ENCODE results near the gene SLC44A2. TPM values are rescaled to one million over a fixed set of nuclear protein-coding genes. Genes with fewer than 3 reads are reported as not detected.
A peak's percentile ranks its signal among the peaks of the same experiment; 100 is the strongest.

SLC44A2 gene
- total RNA-seq (100 to 1,000 TPM; 186 to 200 TPM), total RNA-seq (119 to 122 reads per million in 2 donors)

DNA sequence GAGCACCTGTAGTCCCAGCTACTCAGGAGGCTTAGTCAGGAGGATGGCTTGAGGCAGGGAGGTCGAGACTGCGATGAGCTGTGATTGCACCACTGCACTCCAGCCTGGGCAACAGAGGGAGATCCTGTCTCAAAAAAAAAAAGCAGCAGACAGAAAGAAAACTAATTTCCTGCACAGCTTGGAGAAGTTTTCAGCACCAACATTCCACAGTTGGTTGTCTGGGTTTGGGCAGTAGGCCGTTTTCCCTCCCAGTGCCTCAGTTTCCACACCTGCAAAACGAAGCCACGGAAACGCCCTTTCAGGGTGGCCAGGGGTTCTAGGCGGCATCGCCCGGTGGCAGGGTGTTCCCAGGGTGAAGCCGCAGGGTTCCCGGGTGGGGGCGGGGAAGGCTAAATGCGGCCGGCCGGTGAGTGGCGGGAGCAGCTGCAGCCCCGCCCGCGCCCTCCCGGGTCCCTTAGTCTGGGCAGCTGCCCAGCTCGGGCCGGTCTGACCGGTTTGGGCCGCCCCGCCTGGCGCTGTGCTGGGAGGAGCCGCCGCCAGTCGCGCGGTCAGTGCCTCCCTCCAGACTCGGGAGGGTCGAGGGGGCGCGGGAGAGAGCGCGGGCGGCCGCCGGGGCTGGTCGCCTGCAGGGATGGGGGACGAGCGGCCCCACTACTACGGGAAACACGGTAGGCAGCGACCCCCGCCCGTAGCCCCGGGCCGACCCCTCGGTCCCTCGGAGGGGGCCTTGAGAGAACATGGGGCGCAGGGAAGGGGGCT, at the start of gene SLC44A2:
Gene SLC44A2, plus strand, starts transcription at position 551 of the 759 bp plus-strand sequence. Its CDS starts 81 bp downstream, at position 632.
- peak within 1 kb of the TSS; percentile 89 for H3K27ac Mint-ChIP-seq
- H3K4me1 Mint-ChIP-seq, result peaks cover 41% of the 10 kb centered on the region
- DNase-seq (no peak), ATAC-seq (no peak)
- no peaks in the 10 kb centered on the region for H3K9me3 ChIP-seq (ENCODE audit: control insufficient read depth, low read length, poor library complexity, severe bottlenecking)
- peak within 1 kb of the TSS; percentile 67 for H3K4me3 Mint-ChIP-seq
- peaks cover 2% of the 10 kb centered on the region for H3K36me3 Mint-ChIP-seq (ENCODE audit: low read depth)
- H3K27me3 Mint-ChIP-seq, result no peaks in the 10 kb centered on the region

DNA sequence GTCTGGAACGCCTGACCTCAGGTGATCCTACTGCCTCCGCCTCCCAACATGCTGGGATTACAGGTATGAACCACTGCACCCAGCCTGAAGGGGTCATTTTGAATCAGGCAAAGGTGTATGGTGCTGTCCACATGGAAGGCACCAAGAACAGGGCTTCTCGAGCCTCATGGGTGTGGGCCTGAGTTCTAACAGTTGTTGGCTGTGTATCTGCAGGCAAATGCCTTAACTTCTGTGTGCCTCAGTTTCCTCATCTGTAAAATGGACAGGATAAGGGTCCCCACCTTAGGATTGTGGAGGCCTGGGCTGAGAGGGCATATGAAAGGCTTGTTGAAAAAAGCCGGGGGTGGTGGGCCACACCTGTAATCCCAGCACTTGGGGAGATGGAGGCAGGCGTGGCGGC, 47.4 kb upstream of the SLC44A2 start:
- Mint-ChIP-seq H3K27ac (no peak overlapping the region), H3K4me3 (no peak overlapping the region), H3K36me3 (ENCODE audit: low read depth) (no peaks in the 10 kb centered on the region), H3K4me1 (peaks cover 4% of the 10 kb centered on the region), H3K27me3 (no peaks in the 10 kb centered on the region)
- no peaks in the 10 kb centered on the region for H3K9me3 ChIP-seq (ENCODE audit: control insufficient read depth, low read length, poor library complexity, severe bottlenecking)
- ATAC-seq, result no peak
- no peak for DNase-seq

DNA sequence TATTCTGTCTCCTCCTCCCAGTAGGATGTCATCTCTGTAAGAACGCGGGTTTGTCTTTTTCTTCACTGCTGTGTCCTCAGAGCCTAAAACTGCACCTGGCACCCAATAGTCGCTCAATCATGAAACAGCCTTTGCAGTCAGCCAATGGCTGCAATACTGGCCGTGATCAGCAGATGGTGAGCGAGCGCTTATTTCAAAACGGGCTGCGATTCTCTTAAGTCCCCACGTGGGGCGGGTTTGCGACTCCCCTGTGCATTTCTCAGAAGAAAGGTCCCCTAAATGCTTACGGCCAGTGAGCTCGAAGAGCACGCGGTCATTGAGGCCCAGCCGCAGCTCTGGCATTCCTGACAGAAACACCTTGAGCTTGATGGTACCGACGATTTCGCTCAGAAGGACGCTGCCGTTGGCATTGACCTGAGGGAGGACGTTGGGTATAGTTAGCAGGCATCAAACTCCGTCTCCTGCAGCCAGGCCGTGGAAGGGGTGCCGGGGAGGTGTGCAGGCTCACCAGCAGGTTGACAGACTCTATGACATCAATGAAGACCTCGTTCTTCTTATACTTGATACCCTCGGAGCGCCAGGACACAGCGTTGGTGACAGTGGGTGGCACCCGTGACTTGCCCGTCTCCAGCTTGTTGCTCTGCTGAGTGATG, 44.2 kb upstream of the SLC44A2 start:
- Mint-ChIP-seq H3K27me3 (no peaks in the 10 kb centered on the region), H3K4me1 (peaks cover 15% of the 10 kb centered on the region), H3K27ac (peak overlapping the region; percentile 32), H3K4me3 (no peak overlapping the region), H3K36me3 (ENCODE audit: low read depth) (no peaks in the 10 kb centered on the region)
- DNase-seq, result peak; percentile 70 to 87 (median 74)
- ATAC-seq, result peak; percentile 99
- no peaks in the 10 kb centered on the region for H3K9me3 ChIP-seq (ENCODE audit: control insufficient read depth, low read length, poor library complexity, severe bottlenecking)

DNA sequence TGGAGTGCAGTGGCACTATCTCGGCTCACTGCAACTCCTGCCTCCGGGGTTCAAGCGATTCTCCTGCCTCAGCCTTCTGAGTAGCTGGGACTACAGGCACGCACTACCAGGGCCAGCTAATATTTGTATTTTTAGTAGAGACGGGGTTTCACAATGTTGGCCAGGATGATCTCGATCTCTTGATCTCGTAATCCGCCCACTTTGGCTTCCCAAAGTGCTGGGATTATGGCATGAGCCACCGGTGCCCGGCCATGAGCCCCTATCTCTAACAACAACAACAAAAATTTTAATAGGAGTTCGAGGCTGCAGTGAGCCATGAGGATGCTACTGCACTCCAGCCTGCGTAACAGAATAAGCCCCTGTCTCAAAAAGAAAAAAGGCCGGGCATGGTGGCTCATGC, 43.3 kb upstream of the SLC44A2 start:
- peaks cover 15% of the 10 kb centered on the region for H3K4me1 Mint-ChIP-seq
- H3K27ac Mint-ChIP-seq, result no peak overlapping the region
- no peaks in the 10 kb centered on the region for H3K27me3 Mint-ChIP-seq
- H3K4me3 Mint-ChIP-seq, result no peak overlapping the region
- ATAC-seq (no peak), DNase-seq (no peak)
- H3K36me3 Mint-ChIP-seq (ENCODE audit: low read depth), result no peaks in the 10 kb centered on the region
- H3K9me3 ChIP-seq (ENCODE audit: control insufficient read depth, low read length, poor library complexity, severe bottlenecking), result no peaks in the 10 kb centered on the region

DNA sequence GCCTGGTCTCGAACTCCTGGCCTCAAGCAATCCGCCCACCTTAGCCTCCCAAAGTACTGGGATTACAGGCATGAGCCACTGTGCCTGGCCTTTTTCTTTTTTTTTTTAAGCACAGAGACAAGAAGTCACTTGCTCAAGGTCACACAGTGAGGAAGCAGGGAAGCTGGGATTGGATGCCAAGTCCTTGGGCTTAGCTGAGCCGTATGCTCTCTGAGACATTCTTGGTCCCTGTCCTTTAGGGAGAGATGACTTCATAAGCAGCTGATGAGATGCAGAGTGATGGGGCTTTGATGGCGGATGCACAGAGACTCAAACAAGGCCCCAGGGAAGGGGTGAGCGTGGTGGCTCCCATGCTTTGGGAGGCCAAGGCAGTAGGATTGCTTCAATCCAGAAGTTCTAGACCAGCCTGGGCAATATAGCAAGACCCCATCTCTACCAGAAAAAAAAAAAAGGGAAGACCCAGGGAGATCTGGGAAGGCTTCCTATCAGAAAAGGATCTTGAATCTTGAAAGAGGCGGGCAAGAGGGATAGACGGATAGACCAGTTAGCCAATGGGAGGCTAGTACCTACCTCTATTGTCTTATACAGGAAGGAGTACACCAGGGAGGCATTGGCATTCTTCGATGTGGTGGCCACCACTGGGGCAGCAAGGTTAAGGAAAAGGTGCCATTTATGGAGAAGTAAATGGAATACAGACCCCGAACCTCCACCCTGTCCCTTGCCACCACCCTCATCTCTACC, 42.1 kb upstream of the SLC44A2 start:
- no peak for DNase-seq
- H3K4me3 Mint-ChIP-seq, result no peak overlapping the region
- no peaks in the 10 kb centered on the region for H3K27me3 Mint-ChIP-seq
- no peak for ATAC-seq
- no peak overlapping the region for H3K27ac Mint-ChIP-seq
- no peaks in the 10 kb centered on the region for H3K9me3 ChIP-seq (ENCODE audit: control insufficient read depth, low read length, poor library complexity, severe bottlenecking)
- H3K36me3 Mint-ChIP-seq (ENCODE audit: low read depth), result no peaks in the 10 kb centered on the region
- H3K4me1 Mint-ChIP-seq, result peaks cover 15% of the 10 kb centered on the region

DNA sequence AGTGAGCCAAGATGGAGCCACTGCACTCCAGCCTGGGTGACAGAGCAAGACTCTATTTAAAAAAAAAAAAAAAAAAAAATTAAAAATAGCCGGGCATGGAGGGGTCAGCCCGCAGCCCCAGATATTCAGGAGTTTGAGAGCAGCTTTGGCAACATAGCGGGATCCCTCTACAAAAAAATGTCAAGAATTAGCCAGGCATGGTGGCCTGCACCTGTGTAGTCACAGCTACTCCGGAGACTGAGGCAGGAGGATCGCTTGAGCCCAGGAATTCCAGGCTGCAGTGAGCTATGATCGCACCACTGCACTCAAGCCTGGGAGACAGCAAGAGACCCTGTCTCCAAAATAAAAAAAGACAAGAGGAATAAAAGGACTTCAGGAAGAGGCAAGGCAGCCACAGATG, 39.0 kb upstream of the SLC44A2 start:
- Mint-ChIP-seq H3K4me3 (no peak overlapping the region), H3K4me1 (peaks cover 11% of the 10 kb centered on the region), H3K36me3 (ENCODE audit: low read depth) (no peaks in the 10 kb centered on the region), H3K27ac (no peak overlapping the region), H3K27me3 (no peaks in the 10 kb centered on the region)
- ATAC-seq, result no peak
- H3K9me3 ChIP-seq (ENCODE audit: control insufficient read depth, low read length, poor library complexity, severe bottlenecking), result no peaks in the 10 kb centered on the region
- no peak for DNase-seq

DNA sequence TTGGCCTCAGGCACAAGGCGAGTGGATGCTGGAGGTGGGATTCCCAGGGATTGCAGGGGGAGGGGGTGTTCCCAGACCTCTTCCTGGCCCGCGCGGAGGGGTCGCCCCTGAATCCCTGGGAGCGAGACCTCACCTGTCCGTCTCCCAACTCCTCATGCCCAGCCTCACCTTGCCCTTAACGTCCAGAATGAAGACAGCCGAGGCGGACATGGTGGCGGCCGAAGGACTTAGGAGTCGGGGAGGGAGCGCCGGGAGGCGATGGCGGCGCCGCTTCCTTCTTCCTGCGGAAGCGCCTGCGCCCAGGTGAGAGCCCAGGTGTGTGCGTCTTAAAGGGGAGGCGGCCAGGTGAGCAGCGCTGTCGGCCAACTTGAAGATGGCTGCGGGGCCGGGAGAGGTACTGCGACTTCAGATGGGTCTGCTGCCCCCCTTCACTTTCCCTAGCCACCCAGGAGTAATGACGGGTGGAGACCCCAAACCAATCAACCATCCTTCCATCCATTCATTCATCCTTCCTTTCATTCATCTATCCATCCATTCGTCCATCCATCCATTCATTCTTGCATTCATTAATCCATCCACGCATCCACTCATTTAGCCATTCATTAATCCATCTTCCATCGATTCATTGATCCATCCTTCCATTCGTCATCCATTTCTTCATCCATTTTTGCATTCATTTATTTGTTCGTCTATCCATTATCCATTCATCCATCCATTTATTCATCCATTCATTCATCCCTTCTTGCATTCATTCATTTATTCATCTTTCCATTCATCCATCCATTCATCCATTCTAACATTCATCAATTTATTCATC, 38.1 kb upstream of the SLC44A2 start, which contains the start of gene AP1M2:
Gene AP1M2, minus strand, starts transcription at position 291 of the 817 bp plus-strand sequence. Its CDS starts 81 bp downstream, at position 210.
- Mint-ChIP-seq H3K4me3 (no peak within 1 kb of the TSS), H3K36me3 (ENCODE audit: low read depth) (no peaks in the 10 kb centered on the region), H3K27ac (no peak within 1 kb of the TSS), H3K27me3 (no peaks in the 10 kb centered on the region), H3K4me1 (peaks cover 11% of the 10 kb centered on the region)
- no peak for ATAC-seq
- DNase-seq, result no peak
- no peaks in the 10 kb centered on the region for H3K9me3 ChIP-seq (ENCODE audit: control insufficient read depth, low read length, poor library complexity, severe bottlenecking)

DNA sequence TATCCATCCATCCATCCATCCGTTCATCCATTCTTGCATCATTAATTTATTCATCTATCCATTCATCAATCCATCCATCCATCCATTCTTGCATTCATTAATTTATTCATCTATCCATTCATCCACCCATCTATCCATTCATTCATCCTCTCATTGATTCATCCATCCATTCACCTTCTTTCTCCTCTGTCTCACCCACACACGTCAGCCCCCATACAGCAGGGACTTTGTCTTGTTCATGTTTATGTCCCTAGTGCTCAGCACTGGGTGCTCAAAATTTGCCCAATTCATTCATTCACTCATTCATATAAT, 37.6 kb upstream of the SLC44A2 start:
- DNase-seq, result no peak
- Mint-ChIP-seq H3K4me3 (no peak overlapping the region), H3K27me3 (no peaks in the 10 kb centered on the region), H3K4me1 (peaks cover 11% of the 10 kb centered on the region), H3K27ac (no peak overlapping the region), H3K36me3 (ENCODE audit: low read depth) (no peaks in the 10 kb centered on the region)
- H3K9me3 ChIP-seq (ENCODE audit: control insufficient read depth, low read length, poor library complexity, severe bottlenecking), result no peaks in the 10 kb centered on the region
- no peak for ATAC-seq

DNA sequence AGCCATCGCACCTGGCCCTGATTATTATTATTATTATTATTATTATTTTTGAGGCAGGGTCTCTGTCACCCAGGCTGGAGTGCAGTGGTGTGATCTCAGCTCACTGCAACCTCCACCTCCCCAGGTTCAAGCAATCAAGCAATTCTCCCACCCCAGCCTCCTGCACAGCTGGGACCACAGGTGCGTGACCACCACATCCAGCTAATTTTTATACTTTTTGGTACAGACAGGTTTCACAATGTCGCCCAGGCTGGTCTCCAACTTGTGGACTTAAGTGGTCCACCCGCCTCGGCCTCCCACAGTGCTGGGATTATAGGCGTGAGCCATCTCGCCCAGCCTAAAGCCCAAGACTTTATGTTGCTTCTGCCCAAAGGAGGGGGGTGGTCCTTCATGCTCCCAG, 32.2 kb upstream of the SLC44A2 start:
- Mint-ChIP-seq H3K27me3 (peaks cover 5% of the 10 kb centered on the region), H3K27ac (no peak overlapping the region), H3K36me3 (ENCODE audit: low read depth) (no peaks in the 10 kb centered on the region), H3K4me3 (no peak overlapping the region), H3K4me1 (peaks cover 12% of the 10 kb centered on the region)
- no peaks in the 10 kb centered on the region for H3K9me3 ChIP-seq (ENCODE audit: control insufficient read depth, low read length, poor library complexity, severe bottlenecking)
- ATAC-seq (no peak), DNase-seq (no peak)

DNA sequence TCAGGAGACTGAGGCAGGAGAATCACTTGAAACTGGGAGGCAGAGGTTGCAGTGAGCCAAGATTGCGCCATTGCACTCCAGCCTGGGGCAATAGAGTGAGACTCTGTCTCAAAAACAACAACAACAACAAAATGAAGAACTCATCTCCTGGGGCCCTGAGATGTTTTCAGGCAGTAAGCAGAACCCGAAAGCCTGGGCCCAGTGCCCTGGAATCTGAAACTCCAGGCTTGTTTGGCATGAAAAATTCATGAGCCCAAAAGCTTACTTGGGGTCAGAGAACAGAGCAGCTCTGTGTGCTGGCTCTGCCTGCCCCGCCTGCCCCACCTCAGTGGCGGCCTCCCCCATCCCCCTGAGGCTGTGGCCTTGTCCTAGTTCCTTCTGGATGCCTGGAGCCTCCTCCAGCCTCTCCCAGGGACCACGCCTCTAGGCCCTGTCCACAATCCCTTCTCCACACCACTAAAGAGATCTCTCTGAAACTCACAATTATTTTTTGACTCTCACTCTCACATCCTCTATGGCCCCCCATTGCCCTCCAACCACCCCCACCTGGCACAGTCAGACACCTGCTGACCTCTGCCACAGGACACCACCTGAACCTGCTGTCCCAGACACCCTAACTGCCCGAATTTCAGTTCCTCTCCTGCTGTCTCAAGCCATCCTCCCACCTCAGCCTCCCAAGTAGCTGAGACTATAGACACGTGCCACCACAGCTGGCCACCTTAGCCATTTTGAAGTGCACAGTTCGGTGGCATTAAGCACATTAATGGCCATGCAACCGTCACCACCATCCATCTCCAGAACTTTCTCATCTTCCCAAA, 31.3 kb upstream of the SLC44A2 start:
- Mint-ChIP-seq H3K36me3 (ENCODE audit: low read depth) (no peaks in the 10 kb centered on the region), H3K27ac (no peak overlapping the region), H3K27me3 (peaks cover 5% of the 10 kb centered on the region), H3K4me3 (no peak overlapping the region), H3K4me1 (peaks cover 12% of the 10 kb centered on the region)
- H3K9me3 ChIP-seq (ENCODE audit: control insufficient read depth, low read length, poor library complexity, severe bottlenecking), result no peaks in the 10 kb centered on the region
- DNase-seq (no peak), ATAC-seq (no peak)

DNA sequence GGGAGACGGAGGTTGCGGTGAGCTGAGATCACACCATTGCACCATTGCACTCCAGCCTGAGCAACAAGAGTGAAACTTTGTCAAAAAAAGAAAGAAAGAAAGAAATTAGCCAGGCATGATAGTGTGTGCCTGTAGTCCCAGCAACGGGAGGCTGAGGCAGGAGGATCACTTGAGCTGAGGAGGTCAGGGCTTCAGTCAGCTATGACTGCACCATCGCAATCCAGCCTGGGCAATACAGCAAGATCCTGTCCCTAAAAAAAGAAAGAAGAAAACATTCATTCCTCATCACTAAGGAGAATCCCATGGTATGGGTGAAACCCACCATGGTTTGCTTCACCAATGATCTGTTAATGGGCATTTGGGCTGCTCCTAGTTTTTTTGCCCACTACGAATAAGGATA, 25.2 kb upstream of the SLC44A2 start:
- no peak overlapping the region for H3K4me3 Mint-ChIP-seq
- peak overlapping the region; percentile 11 for H3K27ac Mint-ChIP-seq
- peaks cover 4% of the 10 kb centered on the region for H3K36me3 Mint-ChIP-seq (ENCODE audit: low read depth)
- peaks cover 29% of the 10 kb centered on the region for H3K4me1 Mint-ChIP-seq
- no peaks in the 10 kb centered on the region for H3K9me3 ChIP-seq (ENCODE audit: control insufficient read depth, low read length, poor library complexity, severe bottlenecking)
- ATAC-seq (no peak), DNase-seq (no peak)
- no peaks in the 10 kb centered on the region for H3K27me3 Mint-ChIP-seq

DNA sequence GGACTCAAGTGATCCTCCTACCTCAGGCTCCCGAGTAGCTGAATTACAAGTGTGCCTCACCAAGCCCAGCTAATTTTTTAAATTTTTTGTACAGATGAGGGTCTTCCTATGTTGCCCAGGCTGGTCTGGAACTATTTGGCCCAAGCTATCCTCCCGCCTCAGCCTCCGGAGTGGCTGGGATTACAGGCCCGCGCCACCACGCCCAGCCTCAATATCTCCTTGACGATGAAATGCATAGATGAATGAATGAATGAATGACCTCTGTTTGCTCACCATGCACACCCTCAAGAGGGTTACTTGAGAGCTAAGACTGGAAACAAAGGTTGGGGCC, 23.4 kb upstream of the SLC44A2 start:
- H3K27me3 Mint-ChIP-seq, result no peaks in the 10 kb centered on the region
- peak overlapping the region; percentile 76 for H3K4me3 Mint-ChIP-seq
- DNase-seq (no peak), ATAC-seq (no peak)
- peaks cover 20% of the 10 kb centered on the region for H3K4me1 Mint-ChIP-seq
- no peak overlapping the region for H3K27ac Mint-ChIP-seq
- peaks cover 4% of the 10 kb centered on the region for H3K36me3 Mint-ChIP-seq (ENCODE audit: low read depth)
- no peaks in the 10 kb centered on the region for H3K9me3 ChIP-seq (ENCODE audit: control insufficient read depth, low read length, poor library complexity, severe bottlenecking)
